ENCODE results near the gene DEDD.

DNA sequence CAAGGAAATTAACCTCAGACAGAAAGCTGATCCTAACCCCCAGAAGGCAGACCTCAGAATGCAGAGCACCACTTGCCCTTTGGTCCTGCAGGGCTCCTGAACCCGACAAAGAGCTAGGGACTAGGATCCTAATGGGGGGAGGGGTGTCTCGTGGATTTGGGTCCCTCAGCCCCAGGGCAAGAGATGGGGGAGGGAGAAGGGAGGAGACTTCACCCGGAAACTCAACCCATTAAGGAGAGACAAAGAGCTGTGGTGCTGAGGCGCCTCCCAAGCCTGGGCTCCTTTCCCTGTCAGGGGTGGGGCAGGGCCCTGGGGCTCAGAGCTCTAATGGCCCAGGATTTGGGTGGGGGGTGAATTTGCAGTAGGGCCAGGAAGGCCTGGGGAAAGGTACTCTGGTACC lies 46.0 kb downstream of the DEDD start:
- no peak for TF ChIP-seq POLR2A (IDR thresholded peaks at IDR 0.05; ENCODE audit: low read length)
- TF ChIP-seq, protein P1, sequence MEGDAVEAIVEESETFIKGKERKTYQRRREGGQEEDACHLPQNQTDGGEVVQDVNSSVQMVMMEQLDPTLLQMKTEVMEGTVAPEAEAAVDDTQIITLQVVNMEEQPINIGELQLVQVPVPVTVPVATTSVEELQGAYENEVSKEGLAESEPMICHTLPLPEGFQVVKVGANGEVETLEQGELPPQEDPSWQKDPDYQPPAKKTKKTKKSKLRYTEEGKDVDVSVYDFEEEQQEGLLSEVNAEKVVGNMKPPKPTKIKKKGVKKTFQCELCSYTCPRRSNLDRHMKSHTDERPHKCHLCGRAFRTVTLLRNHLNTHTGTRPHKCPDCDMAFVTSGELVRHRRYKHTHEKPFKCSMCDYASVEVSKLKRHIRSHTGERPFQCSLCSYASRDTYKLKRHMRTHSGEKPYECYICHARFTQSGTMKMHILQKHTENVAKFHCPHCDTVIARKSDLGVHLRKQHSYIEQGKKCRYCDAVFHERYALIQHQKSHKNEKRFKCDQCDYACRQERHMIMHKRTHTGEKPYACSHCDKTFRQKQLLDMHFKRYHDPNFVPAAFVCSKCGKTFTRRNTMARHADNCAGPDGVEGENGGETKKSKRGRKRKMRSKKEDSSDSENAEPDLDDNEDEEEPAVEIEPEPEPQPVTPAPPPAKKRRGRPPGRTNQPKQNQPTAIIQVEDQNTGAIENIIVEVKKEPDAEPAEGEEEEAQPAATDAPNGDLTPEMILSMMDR (IDR thresholded peaks at IDR 0.05), result no peak
- TF ChIP-seq, protein P2, sequence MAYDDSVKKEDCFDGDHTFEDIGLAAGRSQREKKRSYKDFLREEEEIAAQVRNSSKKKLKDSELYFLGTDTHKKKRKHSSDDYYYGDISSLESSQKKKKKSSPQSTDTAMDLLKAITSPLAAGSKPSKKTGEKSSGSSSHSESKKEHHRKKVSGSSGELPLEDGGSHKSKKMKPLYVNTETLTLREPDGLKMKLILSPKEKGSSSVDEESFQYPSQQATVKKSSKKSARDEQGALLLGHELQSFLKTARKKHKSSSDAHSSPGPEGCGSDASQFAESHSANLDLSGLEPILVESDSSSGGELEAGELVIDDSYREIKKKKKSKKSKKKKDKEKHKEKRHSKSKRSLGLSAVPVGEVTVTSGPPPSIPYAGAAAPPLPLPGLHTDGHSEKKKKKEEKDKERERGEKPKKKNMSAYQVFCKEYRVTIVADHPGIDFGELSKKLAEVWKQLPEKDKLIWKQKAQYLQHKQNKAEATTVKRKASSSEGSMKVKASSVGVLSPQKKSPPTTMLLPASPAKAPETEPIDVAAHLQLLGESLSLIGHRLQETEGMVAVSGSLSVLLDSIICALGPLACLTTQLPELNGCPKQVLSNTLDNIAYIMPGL (CRISPR knock-in tag; IDR thresholded peaks at IDR 0.05; ENCODE audit: borderline replicate concordance), result no peak
- TF ChIP-seq MYC (IDR thresholded peaks at IDR 0.05; ENCODE audit: borderline replicate concordance, low read length), result no peak
- no peak for TF ChIP-seq RAD21 (conservative IDR thresholded peaks at IDR 0.05 in 1 of 2, IDR thresholded peaks at IDR 0.05 in 1 of 2)
- TF ChIP-seq KDM1A (IDR thresholded peaks at IDR 0.05; ENCODE audit: low read depth), result no peak
- TF ChIP-seq TP53 (CRISPR knock-in tag; IDR thresholded peaks at IDR 0.05), result no peak
- no peak for TF ChIP-seq JUN (IDR thresholded peaks at IDR 0.05)
- TF ChIP-seq, protein P3, sequence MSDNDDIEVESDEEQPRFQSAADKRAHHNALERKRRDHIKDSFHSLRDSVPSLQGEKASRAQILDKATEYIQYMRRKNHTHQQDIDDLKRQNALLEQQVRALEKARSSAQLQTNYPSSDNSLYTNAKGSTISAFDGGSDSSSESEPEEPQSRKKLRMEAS (IDR thresholded peaks at IDR 0.05), result no peak
- TF ChIP-seq SMC3 (IDR thresholded peaks at IDR 0.05), result no peak

Measured in A549 (cell line).